DND-41 (cell line): ENCODE results near the gene RYR2.

Experiments used
- ATAC-seq: fragments of 200-7000 bp; cut with Tn5 transposase; 3 replicates; pipeline ENCODE4 v1.9.1; 2021; ENCODE audit warnings: low read depth; ENCODE audit not compliant: insufficient read depth
- DNase-seq: peaks from one replicate; pipeline ENCODE4 v3.0.0-alpha.2; 2020
- H2AFZ ChIP-seq: 2 replicates; pipeline ENCODE4 v1.6.0; 2012; ENCODE audit warnings: low read depth, low read length
- H3K27ac ChIP-seq: 2 replicates; pipeline ENCODE4 v1.5.1; 2012; ENCODE audit warnings: low read length, inconsistent platforms
- H3K27me3 ChIP-seq: fragments of 200-600 bp; sonication (generic); 2 replicates; pipeline ENCODE4 v1.6.0; 2012; ENCODE audit warnings: low read length, mild to moderate bottlenecking, inconsistent platforms; ENCODE audit not compliant: insufficient read depth, poor library complexity
- H3K36me3 ChIP-seq: 2 replicates; pipeline ENCODE4 v1.5.1; 2012; ENCODE audit warnings: low read length, inconsistent platforms; ENCODE audit not compliant: insufficient read depth
- H3K4me1 ChIP-seq: 2 replicates; pipeline ENCODE4 v1.5.1; 2012; ENCODE audit warnings: mild to moderate bottlenecking, low read length; ENCODE audit not compliant: insufficient read depth
- H3K4me2 ChIP-seq: 2 replicates; pipeline ENCODE4 v1.6.0; 2012; ENCODE audit warnings: mild to moderate bottlenecking, moderate library complexity, low read length, inconsistent platforms; ENCODE audit not compliant: insufficient read depth
- H3K4me3 ChIP-seq, 2 experiments: fragments of 200-600 bp in 1 of 2; shearing (Covaris generic) in 1 of 2; 2 replicates each; pipeline ENCODE4 v1.5.1; 2012 to 2016; ENCODE audit warnings: inconsistent platforms in 2 of 2, low read length in 2 of 2, mild to moderate bottlenecking in 2 of 2, low read depth in 1 of 2, moderate library complexity in 1 of 2
- H3K79me2 ChIP-seq: 2 replicates; pipeline ENCODE4 v1.6.0; 2012; ENCODE audit warnings: low read length, inconsistent platforms; ENCODE audit not compliant: insufficient read depth
- H3K9ac ChIP-seq: 2 replicates; pipeline ENCODE4 v1.6.0; 2012; ENCODE audit warnings: low read depth, mild to moderate bottlenecking, inconsistent platforms, low read length, moderate library complexity
- H3K9me3 ChIP-seq: 2 replicates; pipeline ENCODE4 v1.5.1; 2012; ENCODE audit warnings: low read length, moderate library complexity, mild to moderate bottlenecking, inconsistent platforms; ENCODE audit not compliant: insufficient read depth, severe bottlenecking
- H4K20me1 ChIP-seq: 2 replicates; pipeline ENCODE4 v1.6.0; 2012; ENCODE audit warnings: low read length; ENCODE audit not compliant: insufficient read depth
- CTCF ChIP-seq: IDR thresholded peaks from 2 replicates; pipeline ENCODE4 v1.5.1; 2012; ENCODE audit warnings: borderline replicate concordance, low read length, moderate library complexity, mild to moderate bottlenecking; ENCODE audit not compliant: poor library complexity, severe bottlenecking; ENCODE audit errors: extremely low read depth
- EZH2 ChIP-seq: IDR thresholded peaks from 3 replicates; pipeline ENCODE4 v1.6.1; 2012; ENCODE audit warnings: borderline replicate concordance, low read depth, mild to moderate bottlenecking, moderate library complexity, low read length, inconsistent platforms; ENCODE audit not compliant: severe bottlenecking

The RYR2 gene

DNA sequence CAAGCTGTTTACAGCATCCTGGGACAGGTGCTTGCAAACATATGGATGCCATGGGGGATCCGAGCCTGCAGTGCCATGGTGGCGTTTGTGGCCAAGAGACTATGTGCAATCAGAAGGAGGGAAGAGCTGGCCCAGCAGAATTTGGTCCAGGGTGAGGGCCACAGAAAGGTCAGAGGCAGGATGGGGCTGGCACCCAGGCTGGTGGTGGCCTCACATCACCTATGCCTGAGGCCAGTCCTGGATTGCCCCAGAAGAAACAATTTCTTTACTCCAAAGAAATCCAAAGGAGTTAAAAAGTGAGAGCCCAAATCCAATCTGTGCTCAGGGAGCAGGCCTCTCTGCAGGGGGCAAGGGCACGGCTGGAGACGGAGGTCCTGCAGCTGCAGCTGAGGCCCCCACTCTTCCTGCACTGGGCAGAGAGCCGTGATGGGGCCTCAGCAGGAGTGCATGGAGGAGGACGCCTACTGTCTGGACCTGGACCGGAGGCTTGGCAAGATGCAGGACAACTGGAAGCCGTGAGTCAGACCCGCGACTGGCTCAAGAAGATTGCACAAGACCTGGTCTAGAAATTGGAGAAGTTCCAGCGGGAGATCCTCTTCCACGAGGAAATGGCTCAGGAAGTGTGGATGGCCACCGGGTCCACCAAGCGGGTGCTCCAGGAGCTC, 163.5 kb downstream of the RYR2 start:
- DNase-seq = no peak
- no peak overlapping the region for H3K4me3 ChIP-seq
- H3K36me3 ChIP-seq = no peaks in the 10 kb centered on the region
- no peaks in the 10 kb centered on the region for H3K4me1 ChIP-seq
- ATAC-seq = no peak
- no peaks in the 10 kb centered on the region for H3K27me3 ChIP-seq
- H3K4me2 ChIP-seq = no peak overlapping the region
- no peaks in the 10 kb centered on the region for H3K79me2 ChIP-seq
- no peaks in the 10 kb centered on the region; the same call in 1 of the 2 replicates for H4K20me1 ChIP-seq
- no peak for TF ChIP-seq EZH2
- TF ChIP-seq CTCF = no peak
- H3K27ac ChIP-seq = no peak overlapping the region
- H3K9me3 ChIP-seq = no peaks in the 10 kb centered on the region
- H2AFZ ChIP-seq = no peak overlapping the region
- H3K9ac ChIP-seq = no peak overlapping the region

DNA sequence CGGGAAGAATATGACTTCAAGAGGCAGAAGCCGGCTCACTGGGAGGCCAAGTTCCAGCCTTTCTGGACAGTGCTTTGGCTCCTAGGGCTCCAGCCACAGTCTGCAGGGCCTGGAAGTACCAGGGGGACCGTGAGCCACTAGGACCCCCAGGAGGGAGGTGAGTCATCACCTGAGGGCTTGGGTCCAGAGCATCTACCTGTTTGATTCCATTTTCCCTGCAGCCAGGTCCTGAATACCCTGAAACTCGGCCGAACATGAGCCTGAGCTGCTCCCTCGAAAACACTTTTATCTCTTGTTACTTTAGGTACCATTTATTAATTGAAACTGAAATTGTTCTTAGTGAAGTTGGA, 164.1 kb downstream of the RYR2 start:
- H3K27me3 ChIP-seq = no peaks in the 10 kb centered on the region
- H3K4me2 ChIP-seq = no peak overlapping the region
- DNase-seq = no peak
- H3K4me1 ChIP-seq = no peaks in the 10 kb centered on the region
- no peak for ATAC-seq
- H3K9me3 ChIP-seq = no peaks in the 10 kb centered on the region
- H3K36me3 ChIP-seq = no peaks in the 10 kb centered on the region
- TF ChIP-seq CTCF = no peak
- H3K27ac ChIP-seq = no peak overlapping the region
- no peak overlapping the region for H2AFZ ChIP-seq
- no peak overlapping the region for H3K4me3 ChIP-seq
- H3K9ac ChIP-seq = no peak overlapping the region
- H4K20me1 ChIP-seq = no peaks in the 10 kb centered on the region; the same call in 1 of the 2 replicates
- no peaks in the 10 kb centered on the region for H3K79me2 ChIP-seq

- TF ChIP-seq EZH2 (no peak), CTCF (no peak)
- Histone ChIP-seq H3K27ac (no peak overlapping the region), H4K20me1 (no peaks in the 10 kb centered on the region), H3K9ac (no peak overlapping the region), H3K27me3 (no peaks in the 10 kb centered on the region), H3K4me1 (no peaks in the 10 kb centered on the region), H3K79me2 (no peaks in the 10 kb centered on the region), H3K4me2 (no peak overlapping the region), H3K9me3 (no peaks in the 10 kb centered on the region), H3K36me3 (no peaks in the 10 kb centered on the region), H2AFZ (no peak overlapping the region), H3K4me3 (no peak overlapping the region)
- DNase-seq (no peak), ATAC-seq (no peak)
These were observed 169.0 kb downstream of the RYR2 start for GRCh38 chr1:237211031-237211430.

DNA sequence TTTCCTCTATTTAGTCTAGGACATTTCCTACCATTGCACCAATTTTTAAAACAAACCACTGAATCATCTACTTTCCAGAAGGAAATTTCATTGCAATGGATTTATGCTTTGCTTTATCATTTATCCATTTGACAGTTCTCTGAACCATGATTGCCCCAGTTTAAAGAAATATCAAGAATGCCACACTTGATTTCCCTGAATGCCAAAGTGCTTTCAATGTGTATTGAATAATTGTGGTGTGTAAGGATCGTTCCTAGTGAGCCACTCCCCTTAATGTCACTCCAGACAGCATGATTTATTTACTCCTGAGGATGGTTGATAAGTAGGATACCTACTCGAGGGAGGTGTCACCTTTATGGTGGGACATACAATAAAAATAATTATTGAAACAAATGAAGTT, 169.6 kb downstream of the RYR2 start:
- Histone ChIP-seq H3K27me3 (no peaks in the 10 kb centered on the region), H3K4me1 (no peaks in the 10 kb centered on the region), H3K36me3 (no peaks in the 10 kb centered on the region), H3K79me2 (no peaks in the 10 kb centered on the region), H3K4me2 (no peak overlapping the region), H3K4me3 (no peak overlapping the region), H2AFZ (no peak overlapping the region), H4K20me1 (no peaks in the 10 kb centered on the region), H3K27ac (no peak overlapping the region), H3K9me3 (no peaks in the 10 kb centered on the region), H3K9ac (no peak overlapping the region)
- TF ChIP-seq CTCF = no peak
- TF ChIP-seq EZH2 = no peak
- DNase-seq (no peak), ATAC-seq (no peak)
